PFSK-1 (cell line): ENCODE data around the gene EHD1.

Source experiments
- FOXP2 ChIP-seq: optimal IDR thresholded peaks from 2 replicates; pipeline ENCODE3; 2011; ENCODE audit warnings: borderline replicate concordance, control low read depth, inconsistent platforms; ENCODE audit not compliant: insufficient read depth; ENCODE audit errors: extremely low read length, extremely low read depth
- POLR2AphosphoS5 ChIP-seq: IDR thresholded peaks from 2 replicates; pipeline ENCODE4 v1.6.1; 2012; ENCODE audit warnings: low read depth, mild to moderate bottlenecking, control low read depth, low read length, moderate library complexity
- SIN3A ChIP-seq: IDR thresholded peaks from 2 replicates; pipeline ENCODE4 v1.6.1; 2012; ENCODE audit warnings: mild to moderate bottlenecking, low read length, moderate library complexity, borderline replicate concordance; ENCODE audit not compliant: insufficient read depth
- TAF1 ChIP-seq: IDR thresholded peaks from 2 replicates; pipeline ENCODE4 v1.6.1; 2012; ENCODE audit warnings: low read length, control low read depth, borderline replicate concordance; ENCODE audit not compliant: insufficient read depth
- TF ChIP-seq, protein P1 (sequence below), 2 experiments: IDR thresholded peaks; 2 replicates each; pipeline versions ENCODE4 v1.6.1 to v1.8.0; 2011 to 2012; ENCODE audit warnings: low read depth in 2 of 2, low read length in 2 of 2, control low read depth in 1 of 2, inconsistent platforms in 1 of 2, mild to moderate bottlenecking in 1 of 2, moderate library complexity in 1 of 2; ENCODE audit not compliant: insufficient read depth in 1 of 2

DNA sequence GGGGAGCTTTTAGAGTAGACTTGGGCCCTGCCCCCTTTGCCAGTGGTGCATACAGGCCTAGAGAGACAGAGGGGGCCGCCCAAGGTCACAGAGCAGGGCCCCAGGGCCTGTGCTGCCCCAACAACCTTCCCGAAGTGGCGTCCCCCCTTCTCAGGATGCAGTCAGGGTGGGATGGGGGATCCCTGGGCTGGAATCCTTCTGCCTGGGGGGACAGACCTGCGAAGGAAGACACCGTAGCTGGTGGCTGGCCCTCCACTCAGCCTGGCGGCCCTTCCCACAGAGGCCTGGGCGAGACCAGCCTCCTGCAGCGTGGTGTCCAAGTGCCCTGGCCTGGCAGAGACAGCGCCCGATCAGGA lies 14.4 kb upstream of the EHD1 start:
- TF ChIP-seq POLR2AphosphoS5 (no peak), TAF1 (no peak), SIN3A (no peak), FOXP2 (no peak)
- TF ChIP-seq, protein P1, sequence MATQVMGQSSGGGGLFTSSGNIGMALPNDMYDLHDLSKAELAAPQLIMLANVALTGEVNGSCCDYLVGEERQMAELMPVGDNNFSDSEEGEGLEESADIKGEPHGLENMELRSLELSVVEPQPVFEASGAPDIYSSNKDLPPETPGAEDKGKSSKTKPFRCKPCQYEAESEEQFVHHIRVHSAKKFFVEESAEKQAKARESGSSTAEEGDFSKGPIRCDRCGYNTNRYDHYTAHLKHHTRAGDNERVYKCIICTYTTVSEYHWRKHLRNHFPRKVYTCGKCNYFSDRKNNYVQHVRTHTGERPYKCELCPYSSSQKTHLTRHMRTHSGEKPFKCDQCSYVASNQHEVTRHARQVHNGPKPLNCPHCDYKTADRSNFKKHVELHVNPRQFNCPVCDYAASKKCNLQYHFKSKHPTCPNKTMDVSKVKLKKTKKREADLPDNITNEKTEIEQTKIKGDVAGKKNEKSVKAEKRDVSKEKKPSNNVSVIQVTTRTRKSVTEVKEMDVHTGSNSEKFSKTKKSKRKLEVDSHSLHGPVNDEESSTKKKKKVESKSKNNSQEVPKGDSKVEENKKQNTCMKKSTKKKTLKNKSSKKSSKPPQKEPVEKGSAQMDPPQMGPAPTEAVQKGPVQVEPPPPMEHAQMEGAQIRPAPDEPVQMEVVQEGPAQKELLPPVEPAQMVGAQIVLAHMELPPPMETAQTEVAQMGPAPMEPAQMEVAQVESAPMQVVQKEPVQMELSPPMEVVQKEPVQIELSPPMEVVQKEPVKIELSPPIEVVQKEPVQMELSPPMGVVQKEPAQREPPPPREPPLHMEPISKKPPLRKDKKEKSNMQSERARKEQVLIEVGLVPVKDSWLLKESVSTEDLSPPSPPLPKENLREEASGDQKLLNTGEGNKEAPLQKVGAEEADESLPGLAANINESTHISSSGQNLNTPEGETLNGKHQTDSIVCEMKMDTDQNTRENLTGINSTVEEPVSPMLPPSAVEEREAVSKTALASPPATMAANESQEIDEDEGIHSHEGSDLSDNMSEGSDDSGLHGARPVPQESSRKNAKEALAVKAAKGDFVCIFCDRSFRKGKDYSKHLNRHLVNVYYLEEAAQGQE (IDR thresholded peaks at IDR 0.05; ENCODE audit: insufficient read depth in 1 of 2, low read depth in 2 of 2, low read length in 2 of 2) = no peak
